Measurements from ENCODE around the gene CLK3. TPM values are rescaled to one million over a fixed set of nuclear protein-coding genes. Genes with fewer than 3 reads are reported as not detected.
"Not testable (repeated sequence)": the region's sequence is repeated elsewhere in the genome, so short reads cannot be mapped to it uniquely, and the experiment has no call there.

The CLK3 gene
- total RNA-seq, 2 donors from 2014 or later: 116 to 120 TPM

DNA sequence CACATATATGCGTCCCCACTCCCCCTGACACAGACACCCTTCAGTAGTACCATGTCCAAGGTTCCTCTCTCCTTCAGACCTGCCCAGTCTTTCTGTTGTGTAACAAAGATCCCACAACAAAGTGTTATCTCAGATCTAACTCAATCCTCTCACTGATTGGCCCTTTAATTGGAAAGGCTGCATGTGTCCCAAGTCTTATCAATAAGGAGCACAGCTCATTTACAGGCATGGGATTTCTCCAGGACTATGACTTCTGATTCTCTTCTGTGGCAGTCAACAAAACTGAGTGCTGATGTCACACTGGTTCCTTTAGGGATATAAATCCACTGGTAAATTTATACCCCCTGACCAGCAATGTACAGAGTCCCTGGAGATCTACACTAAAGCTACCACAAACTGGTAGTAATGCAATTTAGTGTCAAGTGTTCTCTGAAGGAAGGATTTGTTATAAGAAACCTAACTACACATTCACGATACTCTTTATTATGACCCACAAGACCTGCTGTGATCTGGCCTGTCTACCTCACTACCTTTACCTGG lies 28.1 kb downstream of the CLK3 start:
- peaks cover 26% of the 10 kb centered on the region for H3K4me1 Mint-ChIP-seq (ENCODE audit: low read depth)
- no peaks in the 10 kb centered on the region for H3K9me3 Mint-ChIP-seq
- no peaks in the 10 kb centered on the region for H3K27me3 Mint-ChIP-seq (ENCODE audit: low read depth)
- peaks cover 1 to 2% of the 10 kb centered on the region in 2 donors for H3K36me3 Mint-ChIP-seq (ENCODE audit: insufficient read depth in 2 of 2)
- ATAC-seq (replicated peaks in 1 of 2): no peak
- DNase-seq: no peak
- no peak overlapping the region for H3K27ac Mint-ChIP-seq
- no peak overlapping the region for H3K4me3 Mint-ChIP-seq

DNA sequence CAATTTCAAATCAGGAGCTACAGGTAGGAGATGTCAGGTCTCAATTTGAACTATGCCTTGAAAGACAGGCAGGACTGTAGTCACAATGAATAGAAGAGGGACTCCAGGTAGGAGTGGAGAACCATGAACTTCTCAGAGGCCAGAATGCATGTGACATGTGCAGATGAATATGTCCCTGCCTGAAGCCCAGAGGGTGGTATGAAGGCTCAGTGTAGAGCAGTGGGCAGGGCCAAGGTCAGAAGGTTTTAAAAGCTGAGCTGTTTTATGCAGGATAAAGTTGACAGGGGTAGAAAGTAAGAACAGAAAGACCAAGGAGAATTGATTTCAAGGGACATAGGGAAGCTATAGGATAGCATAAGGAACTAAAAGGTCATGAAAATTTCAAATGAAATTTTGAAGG lies 30.8 kb downstream of the CLK3 start:
- DNase-seq: no peak
- no peak overlapping the region for H3K4me3 Mint-ChIP-seq
- H3K27me3 Mint-ChIP-seq (ENCODE audit: low read depth): no peaks in the 10 kb centered on the region
- peaks cover 0 to 3% of the 10 kb centered on the region in 2 donors for H3K36me3 Mint-ChIP-seq (ENCODE audit: insufficient read depth in 2 of 2)
- no peak overlapping the region for H3K27ac Mint-ChIP-seq
- peaks cover 20% of the 10 kb centered on the region for H3K4me1 Mint-ChIP-seq (ENCODE audit: low read depth)
- H3K9me3 Mint-ChIP-seq: no peaks in the 10 kb centered on the region
- ATAC-seq (replicated peaks in 1 of 2): no peak

- DNase-seq (no peak), ATAC-seq (replicated peaks in 1 of 2) (no peak)
- H3K4me3 Mint-ChIP-seq: no peak overlapping the region
- H3K27ac Mint-ChIP-seq: no peak overlapping the region
- peaks cover 4% of the 10 kb centered on the region for H3K4me1 Mint-ChIP-seq (ENCODE audit: low read depth)
- no peaks in the 10 kb centered on the region for H3K27me3 Mint-ChIP-seq (ENCODE audit: low read depth)
- peaks cover 0 to 3% of the 10 kb centered on the region in 2 donors for H3K36me3 Mint-ChIP-seq (ENCODE audit: insufficient read depth in 2 of 2)
- no peaks in the 10 kb centered on the region for H3K9me3 Mint-ChIP-seq
These were observed 32.6 kb downstream of the CLK3 start for GRCh38 chr15:74648051-74648842.

- Mint-ChIP-seq H3K4me3 (no peak overlapping the region), H3K36me3 (ENCODE audit: insufficient read depth in 2 of 2) (peaks cover 0 to 3% of the 10 kb centered on the region in 2 donors), H3K27ac (no peak overlapping the region), H3K27me3 (ENCODE audit: low read depth) (no peaks in the 10 kb centered on the region), H3K4me1 (ENCODE audit: low read depth) (peaks cover 23% of the 10 kb centered on the region), H3K9me3 (no peaks in the 10 kb centered on the region)
- no peak for ATAC-seq (replicated peaks in 1 of 2)
- DNase-seq: no peak
These were observed 35.7 kb downstream of the CLK3 start for GRCh38 chr15:74651242-74651741.

- Mint-ChIP-seq H3K4me3 (no peak overlapping the region), H3K27me3 (ENCODE audit: low read depth) (no peaks in the 10 kb centered on the region), H3K36me3 (ENCODE audit: insufficient read depth in 2 of 2) (peaks cover 0 to 3% of the 10 kb centered on the region in 2 donors), H3K9me3 (no peaks in the 10 kb centered on the region), H3K4me1 (ENCODE audit: low read depth) (peaks cover 43% of the 10 kb centered on the region), H3K27ac (no peak overlapping the region)
- DNase-seq: no peak
- ATAC-seq (replicated peaks in 1 of 2): no peak
These were observed 37.9 kb downstream of the CLK3 start for GRCh38 chr15:74653426-74654102.

DNA sequence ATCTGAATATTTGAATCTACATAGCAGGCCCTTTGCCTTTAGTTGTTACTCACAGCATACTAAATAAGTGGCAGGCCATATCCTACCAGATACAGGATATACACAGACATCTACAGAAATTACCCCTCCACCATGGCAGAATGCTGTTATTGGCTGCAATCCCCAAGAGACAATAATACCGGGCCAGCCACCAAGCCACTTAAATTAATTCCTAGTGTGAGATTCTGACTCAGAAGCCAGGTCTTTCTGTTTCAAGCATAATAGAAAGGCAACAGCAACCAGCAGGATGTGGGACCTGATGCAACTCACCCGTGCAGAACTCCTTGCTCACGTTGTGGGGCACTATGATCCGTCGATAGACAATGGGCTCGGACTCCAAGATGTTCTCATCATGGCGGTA lies 39.8 kb downstream of the CLK3 start:
- Mint-ChIP-seq H3K27me3 (ENCODE audit: low read depth) (no peaks in the 10 kb centered on the region), H3K27ac (peak overlapping the region; percentile 74), H3K9me3 (no peaks in the 10 kb centered on the region), H3K36me3 (ENCODE audit: insufficient read depth in 2 of 2) (no peaks in the 10 kb centered on the region), H3K4me1 (ENCODE audit: low read depth) (peaks cover 43% of the 10 kb centered on the region), H3K4me3 (peak overlapping the region in 1 of 2 donors; percentile 61)
- peak; percentile 97 to 98 for ATAC-seq (replicated peaks in 1 of 2)
- DNase-seq: peak; percentile 66 to 67

DNA sequence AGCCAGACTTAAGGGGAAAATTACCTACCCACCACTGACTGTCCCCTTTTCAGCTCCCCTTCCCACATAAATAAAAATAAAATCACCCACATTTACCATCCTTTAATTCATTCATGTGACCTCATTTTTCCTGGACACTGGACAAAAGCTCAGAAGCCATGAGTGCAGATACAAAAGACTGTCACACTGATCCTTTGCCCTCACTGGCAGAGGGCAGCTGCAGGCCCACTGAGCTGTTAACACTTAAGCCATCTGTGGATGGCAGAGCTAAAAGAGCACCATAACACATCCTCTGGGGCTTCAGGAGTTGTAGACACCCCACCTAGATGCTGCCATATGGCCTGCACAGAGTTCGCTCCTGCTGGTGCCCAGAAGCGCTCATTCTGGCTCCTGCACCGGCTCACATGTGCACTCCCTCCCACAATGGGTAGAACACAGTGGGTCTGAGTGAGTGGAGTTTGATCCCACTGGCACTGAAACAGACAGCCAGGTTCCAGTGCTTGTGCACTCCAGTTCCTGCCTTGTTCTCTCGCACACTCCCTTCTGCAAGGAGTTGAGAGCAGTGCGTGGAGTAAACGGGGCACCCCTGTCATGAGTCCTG lies 41.4 kb downstream of the CLK3 start:
- Mint-ChIP-seq H3K36me3 (ENCODE audit: insufficient read depth in 2 of 2) (no peaks in the 10 kb centered on the region), H3K4me1 (ENCODE audit: low read depth) (peaks cover 43% of the 10 kb centered on the region), H3K4me3 (no peak overlapping the region), H3K27me3 (ENCODE audit: low read depth) (no peaks in the 10 kb centered on the region), H3K27ac (no peak overlapping the region), H3K9me3 (no peaks in the 10 kb centered on the region)
- no peak for ATAC-seq (replicated peaks in 1 of 2)
- no peak for DNase-seq

GRCh38 chr15:74657846-74658245 lies 42.2 kb downstream of the CLK3 start:
- no peak overlapping the region for H3K4me3 Mint-ChIP-seq
- H3K36me3 Mint-ChIP-seq (ENCODE audit: insufficient read depth in 2 of 2): no peaks in the 10 kb centered on the region
- H3K9me3 Mint-ChIP-seq: no peaks in the 10 kb centered on the region
- ATAC-seq (replicated peaks in 1 of 2) (peak; percentile 20 to 52), DNase-seq (peak in 1 of 2 donors; percentile 17)
- H3K27me3 Mint-ChIP-seq (ENCODE audit: low read depth): no peaks in the 10 kb centered on the region
- no peak overlapping the region for H3K27ac Mint-ChIP-seq
- peaks cover 43% of the 10 kb centered on the region for H3K4me1 Mint-ChIP-seq (ENCODE audit: low read depth)

DNA sequence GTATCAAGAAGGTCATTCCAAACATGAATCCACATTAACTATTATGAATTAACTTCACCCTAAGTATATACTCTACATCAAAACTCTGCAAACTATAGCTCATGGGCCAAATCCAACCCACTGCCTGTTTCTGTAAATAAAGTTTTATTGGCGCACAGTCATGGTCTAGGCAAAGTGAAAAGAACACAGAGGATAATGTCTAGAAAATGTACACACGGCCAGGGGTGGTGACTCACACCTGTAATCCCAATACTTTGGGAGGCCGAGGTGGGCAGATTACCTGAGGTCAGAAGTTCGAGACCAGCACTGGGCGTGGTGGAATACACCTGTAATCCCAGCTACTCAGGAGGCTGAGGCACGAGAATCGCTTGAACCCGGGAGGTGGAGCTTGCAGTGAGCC lies 45.6 kb downstream of the CLK3 start:
- H3K9me3 Mint-ChIP-seq; DNase-seq; ATAC-seq (replicated peaks in 1 of 2); H3K27ac Mint-ChIP-seq; H3K4me3 Mint-ChIP-seq; H3K36me3 Mint-ChIP-seq (ENCODE audit: insufficient read depth in 2 of 2); H3K27me3 Mint-ChIP-seq (ENCODE audit: low read depth): not testable (repeated sequence)
- peaks cover 44% of the 10 kb centered on the region for H3K4me1 Mint-ChIP-seq (ENCODE audit: low read depth)

DNA sequence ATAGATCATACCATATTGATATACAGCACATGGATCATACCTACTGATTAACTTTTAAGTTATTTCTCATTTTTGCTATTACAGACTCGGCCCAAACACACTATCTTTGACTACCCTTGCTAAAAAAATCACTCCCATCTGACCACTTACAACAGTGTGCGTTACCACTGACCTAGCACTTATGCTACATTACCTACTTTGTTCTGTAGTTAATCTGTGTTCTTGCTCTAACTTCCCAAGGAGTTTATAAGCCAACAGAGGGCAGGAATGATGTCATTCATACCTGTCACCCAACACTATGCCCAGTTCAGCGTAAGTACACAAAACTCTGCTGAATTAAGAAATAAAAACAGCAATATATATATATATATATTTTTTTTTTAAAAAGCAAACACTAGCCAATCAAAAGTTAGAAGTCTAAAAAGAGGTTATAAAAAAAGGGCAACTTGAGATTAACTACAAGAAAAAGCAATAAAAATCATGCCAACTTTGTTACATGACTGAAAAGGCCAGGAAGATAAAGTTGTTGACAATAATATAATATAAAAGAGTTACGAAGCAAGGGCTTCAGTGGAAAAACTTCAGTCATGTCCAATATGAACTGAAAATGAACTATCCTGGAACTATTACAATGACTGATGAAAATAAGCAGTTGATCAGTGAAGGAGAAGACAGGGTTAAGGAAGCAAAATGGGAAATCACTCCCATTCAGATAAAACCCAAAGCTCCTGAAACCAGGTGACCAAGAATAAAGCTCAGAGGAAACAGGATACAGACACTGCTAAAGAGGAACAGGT lies 46.6 kb downstream of the CLK3 start:
- ATAC-seq (replicated peaks in 1 of 2) (no peak), DNase-seq (no peak)
- H3K4me3 Mint-ChIP-seq: no peak overlapping the region
- peaks cover 0 to 2% of the 10 kb centered on the region in 2 donors for H3K36me3 Mint-ChIP-seq (ENCODE audit: insufficient read depth in 2 of 2)
- no peak overlapping the region for H3K27ac Mint-ChIP-seq
- H3K9me3 Mint-ChIP-seq: no peaks in the 10 kb centered on the region
- H3K4me1 Mint-ChIP-seq (ENCODE audit: low read depth): peaks cover 40% of the 10 kb centered on the region
- no peaks in the 10 kb centered on the region for H3K27me3 Mint-ChIP-seq (ENCODE audit: low read depth)

GRCh38 chr15:74663303-74664027 lies 47.8 kb downstream of the CLK3 start:
- DNase-seq (no peak), ATAC-seq (replicated peaks in 1 of 2) (no peak)
- H3K27ac Mint-ChIP-seq: no peak overlapping the region
- H3K36me3 Mint-ChIP-seq (ENCODE audit: insufficient read depth in 2 of 2): peaks cover 0 to 6% of the 10 kb centered on the region in 2 donors
- H3K4me1 Mint-ChIP-seq (ENCODE audit: low read depth): peaks cover 30% of the 10 kb centered on the region
- no peaks in the 10 kb centered on the region for H3K9me3 Mint-ChIP-seq
- no peak overlapping the region for H3K4me3 Mint-ChIP-seq
- H3K27me3 Mint-ChIP-seq (ENCODE audit: low read depth): no peaks in the 10 kb centered on the region

- no peak for DNase-seq
- Mint-ChIP-seq H3K36me3 (ENCODE audit: insufficient read depth in 2 of 2) (peaks cover 0 to 7% of the 10 kb centered on the region in 2 donors), H3K27me3 (ENCODE audit: low read depth) (no peaks in the 10 kb centered on the region), H3K4me1 (ENCODE audit: low read depth) (peaks cover 30% of the 10 kb centered on the region), H3K27ac (no peak overlapping the region), H3K4me3 (no peak overlapping the region), H3K9me3 (no peaks in the 10 kb centered on the region)
- no peak for ATAC-seq (replicated peaks in 1 of 2)
These were observed 48.5 kb downstream of the CLK3 start for GRCh38 chr15:74664028-74664616.
